GM23338 (cell line): ENCODE measurements around the gene SLC35F2. TPM values are rescaled to one million over a fixed set of nuclear protein-coding genes. Genes with fewer than 3 reads are reported as not detected.

ENCODE experiments used
- ATAC-seq: fragments of 200-7000 bp; cut with Tn5 transposase; 3 replicates; pipeline ENCODE4 v1.9.1; 2020
- DNase-seq: peaks from one replicate; pipeline ENCODE4 v3.0.0-alpha.2; 2015; ENCODE audit warnings: low spot score
- H2AFZ ChIP-seq: fragments of 200-600 bp; sonication (generic); 2 replicates; pipeline ENCODE4 v1.8.0; 2016; ENCODE audit warnings: antibody characterized with exemption, mild to moderate bottlenecking, moderate library complexity
- H3F3A ChIP-seq: fragments of 200-600 bp; sonication (generic); replicated peaks from 2 replicates; pipeline ENCODE4 v1.8.0; 2017; ENCODE audit warnings: antibody characterized with exemption, mixed run types, low read depth
- H3K27ac ChIP-seq: fragments of 200-600 bp; sonication (generic); 2 replicates; pipeline ENCODE4 v1.6.1; 2016; ENCODE audit warnings: low read depth
- H3K27me3 ChIP-seq: fragments of 200-600 bp; sonication (generic); 2 replicates; pipeline ENCODE4 v1.8.0; 2016; ENCODE audit warnings: mild to moderate bottlenecking, mixed run types, moderate library complexity; ENCODE audit not compliant: insufficient read depth
- H3K36me3 ChIP-seq: fragments of 200-600 bp; sonication (generic); 2 replicates; pipeline ENCODE4 v1.8.0; 2016; ENCODE audit warnings: mild to moderate bottlenecking; ENCODE audit not compliant: insufficient read depth
- H3K4me1 ChIP-seq: fragments of 200-600 bp; sonication (generic); 2 replicates; pipeline ENCODE4 v1.8.0; 2016; ENCODE audit warnings: mild to moderate bottlenecking, moderate library complexity; ENCODE audit not compliant: insufficient read depth
- H3K4me2 ChIP-seq: fragments of 200-600 bp; sonication (generic); 2 replicates; pipeline ENCODE4 v1.7.1; 2017; ENCODE audit warnings: mixed run types
- H3K4me3 ChIP-seq: fragments of 200-600 bp; sonication (generic); 2 replicates; pipeline ENCODE4 v1.6.1; 2016; ENCODE audit warnings: mixed run types
- H3K79me2 ChIP-seq: fragments of 200-600 bp; sonication (generic); replicated peaks from 2 replicates; pipeline ENCODE4 v1.8.0; 2017; ENCODE audit warnings: mild to moderate bottlenecking; ENCODE audit not compliant: insufficient read depth
- H3K9me2 ChIP-seq: fragments of 200-600 bp; sonication (generic); 2 replicates; pipeline ENCODE4 v1.8.0; 2017; ENCODE audit not compliant: insufficient read depth
- H4K20me1 ChIP-seq: fragments of 200-600 bp; sonication (generic); replicated peaks from 2 replicates; pipeline ENCODE4 v1.8.0; 2017; ENCODE audit warnings: mild to moderate bottlenecking; ENCODE audit not compliant: insufficient read depth
- H3K27ac Mint-ChIP-seq: 2 replicates; pipeline ENCODE4 v1.8.0; 2020; ENCODE audit warnings: inconsistent platforms, mild to moderate bottlenecking, moderate library complexity, mixed read lengths
- H3K27me3 Mint-ChIP-seq: 3 replicates; pipeline ENCODE4 v1.8.0; 2022; ENCODE audit warnings: low read depth, mild to moderate bottlenecking, moderate library complexity, mixed read lengths, inconsistent platforms; ENCODE audit not compliant: insufficient read depth, poor library complexity
- H3K36me3 Mint-ChIP-seq: 3 replicates; pipeline ENCODE4 v1.8.0; 2021; ENCODE audit warnings: low read depth, mild to moderate bottlenecking, inconsistent platforms, moderate library complexity, mixed read lengths
- H3K4me1 Mint-ChIP-seq: 3 replicates; pipeline ENCODE4 v1.8.0; 2020; ENCODE audit warnings: mild to moderate bottlenecking, inconsistent platforms, mixed read lengths
- H3K4me3 Mint-ChIP-seq: 3 replicates; pipeline ENCODE4 v1.8.0; 2021; ENCODE audit warnings: moderate library complexity, mild to moderate bottlenecking, inconsistent platforms, mixed read lengths
- H3K9me3 Mint-ChIP-seq: 3 replicates; pipeline ENCODE4 v1.8.0; 2020; ENCODE audit warnings: moderate library complexity, mild to moderate bottlenecking, inconsistent platforms, mixed read lengths
- EZH2 ChIP-seq: fragments of 200-600 bp; sonication (generic); IDR thresholded peaks from one replicate; pipeline ENCODE4 v1.8.0; 2017; ENCODE audit warnings: antibody characterized with exemption, mild to moderate bottlenecking, low read depth; ENCODE audit not compliant: unreplicated experiment
- ZNF331 ChIP-seq: fragments of 250-450 bp; sonication (Bioruptor Pico); IDR thresholded peaks from 2 replicates; pipeline ENCODE4 v1.5.0; 2020; ENCODE audit warnings: low read depth, mild to moderate bottlenecking, moderate library complexity
- polyA plus RNA-seq: library from polyadenylated mRNA; unstranded; fragments of >200 nt; fragmentation: Nextera tagmentation; extraction: Ambion mirVana; gene quantifications from 2 replicates; pipeline ENCODE4 v1.2.1, GENCODE V29; 2016
- total RNA-seq: library from RNA; depleted of rRNA; stranded (reverse); fragments of >200 nt; shearing (Covaris generic); gene quantifications from 2 replicates; pipeline ENCODE4 v1.2.3, GENCODE V29; 2014; rRNA removed
- TF ChIP-seq, protein P1 (sequence below), 2 experiments: fragments of 200-600 bp in 1 of 2; sonication (generic) in 1 of 2; conservative IDR thresholded peaks; 2 replicates each; pipeline versions ENCODE4 v1.5.1 to v1.6.1; 2016 to 2017; ENCODE audit warnings: antibody characterized with exemption in 2 of 2, low read depth in 2 of 2, mild to moderate bottlenecking in 2 of 2, moderate library complexity in 1 of 2

SLC35F2 gene
- total and polyA plus RNA-seq, 2 experiments from 2014 or later, result 25.2 to 32.5 TPM

DNA sequence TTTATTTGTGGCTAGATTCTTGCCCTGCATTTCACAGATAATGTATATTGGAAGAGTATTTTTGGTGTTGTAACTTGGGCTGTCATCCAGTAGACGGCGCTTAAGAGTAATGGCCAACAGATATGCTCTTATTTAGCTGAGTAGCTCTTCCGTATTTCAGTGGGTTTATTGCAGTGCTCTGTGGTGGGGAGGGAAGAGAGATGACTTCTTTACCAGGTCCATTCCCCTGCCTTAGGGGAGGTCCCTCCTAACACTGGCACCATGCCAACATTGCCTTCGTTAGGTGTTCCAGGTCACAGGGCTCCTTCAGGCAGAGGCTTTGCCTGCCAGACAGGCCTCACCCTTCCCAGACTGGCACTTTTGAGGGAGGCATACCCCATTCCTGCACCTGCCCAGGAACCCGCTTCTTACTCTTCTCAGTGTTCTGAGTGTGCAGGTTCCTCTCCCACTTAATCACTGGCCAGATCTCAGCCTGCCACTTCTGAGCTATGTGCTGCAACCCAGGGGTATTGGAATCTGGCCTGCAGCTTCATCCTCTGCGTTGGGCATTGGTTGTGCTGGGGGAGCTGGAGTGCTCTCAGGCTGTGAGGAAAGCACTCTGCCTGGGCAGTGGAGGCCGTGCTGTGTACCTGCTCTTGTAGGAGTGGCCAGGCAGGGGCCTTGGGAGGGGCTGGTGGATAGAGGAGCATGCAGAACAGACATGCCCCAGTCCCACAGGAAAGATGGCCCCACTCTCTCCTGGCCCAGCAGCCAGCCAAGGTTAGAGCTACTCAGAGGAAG lies 117.4 kb downstream of the SLC35F2 start:
- no peaks in the 10 kb centered on the region for H3K9me2 ChIP-seq
- TF ChIP-seq ZNF331 (CRISPR knock-in tag) (no peak), EZH2 (no peak)
- TF ChIP-seq, protein P1, sequence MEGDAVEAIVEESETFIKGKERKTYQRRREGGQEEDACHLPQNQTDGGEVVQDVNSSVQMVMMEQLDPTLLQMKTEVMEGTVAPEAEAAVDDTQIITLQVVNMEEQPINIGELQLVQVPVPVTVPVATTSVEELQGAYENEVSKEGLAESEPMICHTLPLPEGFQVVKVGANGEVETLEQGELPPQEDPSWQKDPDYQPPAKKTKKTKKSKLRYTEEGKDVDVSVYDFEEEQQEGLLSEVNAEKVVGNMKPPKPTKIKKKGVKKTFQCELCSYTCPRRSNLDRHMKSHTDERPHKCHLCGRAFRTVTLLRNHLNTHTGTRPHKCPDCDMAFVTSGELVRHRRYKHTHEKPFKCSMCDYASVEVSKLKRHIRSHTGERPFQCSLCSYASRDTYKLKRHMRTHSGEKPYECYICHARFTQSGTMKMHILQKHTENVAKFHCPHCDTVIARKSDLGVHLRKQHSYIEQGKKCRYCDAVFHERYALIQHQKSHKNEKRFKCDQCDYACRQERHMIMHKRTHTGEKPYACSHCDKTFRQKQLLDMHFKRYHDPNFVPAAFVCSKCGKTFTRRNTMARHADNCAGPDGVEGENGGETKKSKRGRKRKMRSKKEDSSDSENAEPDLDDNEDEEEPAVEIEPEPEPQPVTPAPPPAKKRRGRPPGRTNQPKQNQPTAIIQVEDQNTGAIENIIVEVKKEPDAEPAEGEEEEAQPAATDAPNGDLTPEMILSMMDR (conservative IDR thresholded peaks at IDR 0.05; ENCODE audit: low read depth in 2 of 2), result peak; percentile 81 to 83
- H3F3A ChIP-seq, result no peaks in the 10 kb centered on the region
- H3K4me2 ChIP-seq, result no peak overlapping the region
- H2AFZ ChIP-seq, result no peak overlapping the region
- no peaks in the 10 kb centered on the region for H3K79me2 ChIP-seq
- Mint-ChIP-seq H3K4me3 (no peak overlapping the region), H3K9me3 (peaks cover 5% of the 10 kb centered on the region; the same call in 2 of the 3 replicates), H3K27ac (no peak overlapping the region), H3K4me1 (peaks cover 8% of the 10 kb centered on the region; the same call in 2 of the 3 replicates), H3K27me3 (peaks cover 1% of the 10 kb centered on the region), H3K36me3 (no peaks in the 10 kb centered on the region)
- H3K4me1 ChIP-seq, result no peaks in the 10 kb centered on the region
- DNase-seq (peak; percentile 67), ATAC-seq (peak; percentile 86)
- H4K20me1 ChIP-seq, result no peaks in the 10 kb centered on the region
- H3K36me3 ChIP-seq, result no peaks in the 10 kb centered on the region
- no peak overlapping the region for H3K27ac ChIP-seq
- peaks cover 9% of the 10 kb centered on the region for H3K27me3 ChIP-seq
- H3K4me3 ChIP-seq, result no peak overlapping the region

Other genes with a start within 250 kb of the SLC35F2 start
- not detected in 2 replicates for gene SLN, start 146.7 kb downstream of the SLC35F2 start, total RNA-seq
- not detected in 2 replicates for gene SLN, start 146.7 kb downstream of the SLC35F2 start, polyA plus RNA-seq
- gene RAB39A, start 69.7 kb upstream of the SLC35F2 start, total RNA-seq, result 26.3 and 32.5 TPM in 2 replicates
- gene RAB39A, start 69.7 kb upstream of the SLC35F2 start, polyA plus RNA-seq, result 3.6 and 4.5 TPM in 2 replicates
- gene CUL5, start 150.1 kb upstream of the SLC35F2 start, total RNA-seq, result 23.2 and 26.0 TPM in 2 replicates
- gene CUL5, start 150.1 kb upstream of the SLC35F2 start, polyA plus RNA-seq, result 31.5 and 40.9 TPM in 2 replicates